Measurements from ENCODE around the gene NAA16. TPM values are rescaled to one million over a fixed set of nuclear protein-coding genes. Genes with fewer than 3 reads are reported as not detected.

The NAA16 gene
- total RNA-seq, 4 donors from 2014 or later = 13.8 to 22.0 (median 14.9) TPM

- H3K9me3 ChIP-seq = no peaks in the 10 kb centered on the region
- intact Hi-C loops (cut with DNase I) = no loop called here
- H3K4me1 ChIP-seq = peaks cover 12 to 25% (median 16%) of the 10 kb centered on the region in 4 donors
Observed at GRCh38 chr13:41326661-41327060, 15.6 kb downstream of the NAA16 start.

DNA sequence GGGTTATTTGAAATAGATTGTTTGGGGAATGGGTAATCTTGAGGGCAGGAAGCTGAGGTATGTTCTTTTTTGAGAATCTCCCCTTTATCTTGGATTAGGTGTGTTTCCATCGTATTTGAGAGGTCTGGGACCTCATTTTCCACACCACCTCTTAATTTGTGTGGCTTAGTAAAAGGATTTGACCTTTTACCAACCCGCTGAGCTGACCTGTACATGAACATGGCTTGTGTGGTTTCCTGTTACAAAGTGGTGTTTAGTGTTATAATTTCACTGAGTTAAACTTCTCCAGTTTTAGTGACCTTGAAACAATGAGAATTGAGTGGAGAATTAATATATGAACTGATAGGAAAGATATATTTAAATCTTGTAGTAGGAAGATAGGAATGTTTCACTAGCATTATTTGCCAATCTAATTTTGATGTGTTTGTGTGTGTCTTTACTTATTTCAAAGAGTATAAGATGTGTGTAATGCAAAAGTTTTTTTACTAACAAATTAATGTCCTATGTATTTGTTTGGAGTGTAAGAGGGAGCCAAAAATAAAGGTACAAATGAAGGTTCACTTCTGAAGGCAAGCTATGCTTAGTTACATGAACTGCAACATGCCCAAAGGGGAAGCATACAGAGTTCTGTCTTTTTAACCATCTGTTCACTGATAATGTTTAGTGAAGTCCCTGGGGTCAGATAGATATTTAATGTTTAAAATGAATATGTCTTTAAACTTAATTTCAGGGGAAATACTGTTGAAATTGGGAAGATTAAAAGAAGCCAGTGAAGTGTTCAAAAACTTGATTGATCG lies 17.1 kb downstream of the NAA16 start:
- intact Hi-C loops (cut with DNase I) = no loop called here
- TF ChIP-seq EP300 (IDR thresholded peaks at IDR 0.05) (no peak), POLR2A (IDR thresholded peaks at IDR 0.05; ENCODE audit: low read depth) (no peak)
- TF ChIP-seq, protein P1, sequence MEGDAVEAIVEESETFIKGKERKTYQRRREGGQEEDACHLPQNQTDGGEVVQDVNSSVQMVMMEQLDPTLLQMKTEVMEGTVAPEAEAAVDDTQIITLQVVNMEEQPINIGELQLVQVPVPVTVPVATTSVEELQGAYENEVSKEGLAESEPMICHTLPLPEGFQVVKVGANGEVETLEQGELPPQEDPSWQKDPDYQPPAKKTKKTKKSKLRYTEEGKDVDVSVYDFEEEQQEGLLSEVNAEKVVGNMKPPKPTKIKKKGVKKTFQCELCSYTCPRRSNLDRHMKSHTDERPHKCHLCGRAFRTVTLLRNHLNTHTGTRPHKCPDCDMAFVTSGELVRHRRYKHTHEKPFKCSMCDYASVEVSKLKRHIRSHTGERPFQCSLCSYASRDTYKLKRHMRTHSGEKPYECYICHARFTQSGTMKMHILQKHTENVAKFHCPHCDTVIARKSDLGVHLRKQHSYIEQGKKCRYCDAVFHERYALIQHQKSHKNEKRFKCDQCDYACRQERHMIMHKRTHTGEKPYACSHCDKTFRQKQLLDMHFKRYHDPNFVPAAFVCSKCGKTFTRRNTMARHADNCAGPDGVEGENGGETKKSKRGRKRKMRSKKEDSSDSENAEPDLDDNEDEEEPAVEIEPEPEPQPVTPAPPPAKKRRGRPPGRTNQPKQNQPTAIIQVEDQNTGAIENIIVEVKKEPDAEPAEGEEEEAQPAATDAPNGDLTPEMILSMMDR (IDR thresholded peaks at IDR 0.05) = no peak
- Histone ChIP-seq H3K36me3 (peaks cover 0 to 33% (median 20%) of the 10 kb centered on the region in 4 donors), H3K27me3 (no peaks in the 10 kb centered on the region), H3K27ac (replicated peaks in 1 of 4) (peak overlapping the region in 1 of 4 donors; percentile 43), H3K4me3 (no peak overlapping the region), H3K9me3 (no peaks in the 10 kb centered on the region), H3K4me1 (peaks cover 15 to 39% (median 30%) of the 10 kb centered on the region in 4 donors)
- 76% methylated on average over 3 of the region's 3 CpGs for WGBS
- DNase-seq (ENCODE audit: extremely low spot score) = no peak

More at GRCh38 chr13:41326661-41327060, 15.6 kb downstream of the NAA16 start:
- Histone ChIP-seq H3K36me3 (peaks cover 0 to 38% (median 20%) of the 10 kb centered on the region in 4 donors), H3K27ac (replicated peaks in 1 of 4) (no peak overlapping the region), H3K4me3 (no peak overlapping the region), H3K27me3 (no peaks in the 10 kb centered on the region)
- TF ChIP-seq, protein P1 (IDR thresholded peaks at IDR 0.05) = no peak
- TF ChIP-seq EP300 (IDR thresholded peaks at IDR 0.05) (no peak), POLR2A (IDR thresholded peaks at IDR 0.05; ENCODE audit: low read depth) (no peak), POLR2AphosphoS5 (IDR thresholded peaks at IDR 0.05) (no peak)
- DNase-seq (ENCODE audit: extremely low spot score) = no peak
- WGBS = 91% methylated on average over 1 of the region's 1 CpG

- Histone ChIP-seq H3K9me3 (no peaks in the 10 kb centered on the region), H3K27ac (replicated peaks in 1 of 4) (peak overlapping the region; percentile 2 to 56 (median 28)), H3K36me3 (peaks cover 0 to 4% (median 0%) of the 10 kb centered on the region in 4 donors), H3K27me3 (no peaks in the 10 kb centered on the region), H3K4me1 (peaks cover 18 to 42% (median 33%) of the 10 kb centered on the region in 4 donors), H3K4me3 (no peak overlapping the region)
- DNase-seq (ENCODE audit: extremely low spot score) = no peak
- intact Hi-C loops (cut with DNase I) = no loop called here
- TF ChIP-seq POLR2A (IDR thresholded peaks at IDR 0.05; ENCODE audit: low read depth) = no peak
- TF ChIP-seq, protein P1 (IDR thresholded peaks at IDR 0.05) = no peak
- no peak for TF ChIP-seq EP300 (IDR thresholded peaks at IDR 0.05)
- peak in 1 of 2 donors; percentile 27 for TF ChIP-seq POLR2AphosphoS5 (IDR thresholded peaks at IDR 0.05)
- WGBS = 83% methylated on average over 1 of the region's 1 CpG
Observed at GRCh38 chr13:41332829-41333228, 21.8 kb downstream of the NAA16 start.

DNA sequence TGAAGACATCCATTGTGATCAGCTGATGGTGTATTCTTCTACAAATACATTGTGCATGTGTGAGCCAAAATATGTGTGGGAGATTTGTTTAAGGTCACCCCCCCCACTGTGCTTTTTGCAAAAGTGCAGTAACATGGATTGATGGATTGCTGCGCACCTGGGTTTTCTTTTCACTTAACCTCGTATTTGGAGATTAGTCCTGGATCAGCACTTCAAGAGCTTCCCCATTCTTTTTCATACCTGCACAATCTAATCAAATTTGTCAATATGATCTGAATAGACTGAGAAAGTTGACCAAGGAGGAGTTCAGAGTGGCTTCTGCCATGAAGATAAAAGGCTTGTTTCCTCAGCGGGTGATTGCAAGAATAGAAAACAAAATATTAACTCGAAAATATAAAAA lies 23.7 kb downstream of the NAA16 start:
- H3K4me3 ChIP-seq = no peak overlapping the region
- no peak overlapping the region for H3K27ac ChIP-seq (replicated peaks in 1 of 4)
- intact Hi-C loops (cut with DNase I) = no loop called here
- H3K9me3 ChIP-seq = no peaks in the 10 kb centered on the region
- 91% methylated on average over 4 of the region's 4 CpGs for WGBS
- H3K27me3 ChIP-seq = no peaks in the 10 kb centered on the region
- no peak for DNase-seq (ENCODE audit: extremely low spot score)
- TF ChIP-seq POLR2A (IDR thresholded peaks at IDR 0.05; ENCODE audit: low read depth) (no peak), EP300 (IDR thresholded peaks at IDR 0.05) (no peak), POLR2AphosphoS5 (IDR thresholded peaks at IDR 0.05) (no peak)
- TF ChIP-seq, protein P1 (IDR thresholded peaks at IDR 0.05) = no peak
- peaks cover 9 to 40% (median 27%) of the 10 kb centered on the region in 4 donors for H3K4me1 ChIP-seq
- H3K36me3 ChIP-seq = peaks cover 0 to 16% (median 2%) of the 10 kb centered on the region in 4 donors
